ENCODE data around the gene IWS1. TPM values are rescaled to one million over a fixed set of nuclear protein-coding genes. Genes with fewer than 3 reads are reported as not detected.

Gene IWS1
- total and polyA plus RNA-seq, 9 of the 15 experiments (the other 6 are each of a cell fraction or from before 2014, with no cell fraction given): 20.8 to 67.2 (median 46.6) TPM

DNA sequence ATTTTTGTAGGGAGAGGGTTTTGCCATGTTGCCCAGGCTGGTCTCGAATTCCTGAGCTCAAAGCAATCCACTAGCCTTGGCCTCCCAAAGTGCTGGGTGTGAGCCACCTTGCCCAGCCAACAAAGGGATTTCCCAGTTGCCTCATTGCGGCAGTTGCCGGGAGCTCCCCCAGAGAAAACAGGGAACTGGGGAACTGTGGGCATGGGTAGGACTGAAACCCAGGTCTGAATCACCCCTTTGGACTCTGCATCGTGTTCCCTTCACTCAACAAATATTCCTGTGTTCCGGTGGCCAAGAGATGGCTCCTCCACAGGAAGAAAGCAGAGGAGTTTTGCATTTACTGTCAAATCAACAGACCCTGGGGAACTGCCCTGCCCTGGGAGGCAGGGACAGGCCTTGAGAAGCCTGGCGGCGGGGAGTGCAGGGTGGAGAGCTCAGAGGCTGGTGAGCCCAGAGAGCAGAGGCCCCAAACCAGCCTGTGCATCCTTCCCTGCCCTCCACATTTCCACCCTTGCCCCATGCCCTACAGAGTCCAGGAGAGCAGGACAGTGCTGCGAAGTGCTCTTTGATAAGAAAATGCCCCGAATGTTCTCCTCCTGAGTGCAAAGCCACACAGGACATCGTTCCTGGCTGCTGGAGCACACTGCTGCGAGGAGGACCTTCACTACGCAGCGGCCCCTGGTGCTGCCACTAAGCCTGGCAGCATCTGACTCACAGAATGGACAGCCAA, 34.1 kb upstream of the IWS1 start (continued):
- TF ChIP-seq NFIC (IDR thresholded peaks at IDR 0.05): no peak
- no peak for TF ChIP-seq EP300 (IDR thresholded peaks at IDR 0.05; ENCODE audit: low read length)
- TF ChIP-seq NFATC3 (IDR thresholded peaks at IDR 0.05): no peak
- no peak for TF ChIP-seq NR4A1 (CRISPR knock-in tag; IDR thresholded peaks at IDR 0.05)
- TF ChIP-seq NR4A1 (tag; IDR thresholded peaks at IDR 0.05): no peak
- TF ChIP-seq, protein P1, sequence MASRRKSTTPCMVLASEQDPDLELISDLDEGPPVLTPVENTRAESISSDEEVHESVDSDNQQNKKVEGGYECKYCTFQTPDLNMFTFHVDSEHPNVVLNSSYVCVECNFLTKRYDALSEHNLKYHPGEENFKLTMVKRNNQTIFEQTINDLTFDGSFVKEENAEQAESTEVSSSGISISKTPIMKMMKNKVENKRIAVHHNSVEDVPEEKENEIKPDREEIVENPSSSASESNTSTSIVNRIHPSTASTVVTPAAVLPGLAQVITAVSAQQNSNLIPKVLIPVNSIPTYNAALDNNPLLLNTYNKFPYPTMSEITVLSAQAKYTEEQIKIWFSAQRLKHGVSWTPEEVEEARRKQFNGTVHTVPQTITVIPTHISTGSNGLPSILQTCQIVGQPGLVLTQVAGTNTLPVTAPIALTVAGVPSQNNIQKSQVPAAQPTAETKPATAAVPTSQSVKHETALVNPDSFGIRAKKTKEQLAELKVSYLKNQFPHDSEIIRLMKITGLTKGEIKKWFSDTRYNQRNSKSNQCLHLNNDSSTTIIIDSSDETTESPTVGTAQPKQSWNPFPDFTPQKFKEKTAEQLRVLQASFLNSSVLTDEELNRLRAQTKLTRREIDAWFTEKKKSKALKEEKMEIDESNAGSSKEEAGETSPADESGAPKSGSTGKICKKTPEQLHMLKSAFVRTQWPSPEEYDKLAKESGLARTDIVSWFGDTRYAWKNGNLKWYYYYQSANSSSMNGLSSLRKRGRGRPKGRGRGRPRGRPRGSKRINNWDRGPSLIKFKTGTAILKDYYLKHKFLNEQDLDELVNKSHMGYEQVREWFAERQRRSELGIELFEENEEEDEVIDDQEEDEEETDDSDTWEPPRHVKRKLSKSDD (conservative IDR thresholded peaks at IDR 0.05; ENCODE audit: low read length): no peak
- TF ChIP-seq DPF2 (IDR thresholded peaks at IDR 0.05): no peak
- no peak for TF ChIP-seq ATF7 (IDR thresholded peaks at IDR 0.05)
- TF ChIP-seq ZNF76 (CRISPR knock-in tag; IDR thresholded peaks at IDR 0.05; ENCODE audit: borderline replicate concordance): no peak

DNA sequence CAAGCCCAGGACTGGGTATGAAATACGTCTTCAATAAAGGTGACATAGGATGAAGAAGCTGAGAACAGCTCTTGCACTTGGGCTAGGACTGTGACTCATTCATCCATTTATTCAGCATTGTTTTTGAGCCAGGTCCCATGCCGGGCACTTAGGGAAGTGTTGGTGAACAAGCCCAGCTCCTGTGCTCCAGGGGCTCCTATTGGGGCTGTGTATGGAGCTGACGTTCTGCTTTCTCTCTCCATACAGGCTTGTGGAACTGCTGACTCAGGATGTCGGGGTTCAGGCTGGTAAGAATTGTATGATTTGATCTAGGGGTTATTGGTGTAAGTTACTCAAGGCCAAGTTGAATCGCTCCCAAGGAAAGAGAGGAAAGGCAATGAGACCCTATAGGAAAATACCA, 33.2 kb upstream of the IWS1 start:
- FAIRE-seq: no peak
- Histone ChIP-seq H3K79me2 (ENCODE audit: control insufficient read depth, insufficient read depth, low read length) (no peaks in the 10 kb centered on the region), H3K4me3 (no peak overlapping the region), H4K20me1 (replicated peaks; ENCODE audit: control insufficient read depth, insufficient read depth, low read length) (no peaks in the 10 kb centered on the region), H3K27ac (ENCODE audit: extremely low read depth, low read depth, low read length) (no peak overlapping the region), H3K4me2 (ENCODE audit: insufficient read depth, low read length) (no peak overlapping the region), H3K9me1 (ENCODE audit: control insufficient read depth, insufficient read depth, low read length) (no peaks in the 10 kb centered on the region), H3K36me3 (ENCODE audit: control insufficient read depth, insufficient read depth, low read length) (no peaks in the 10 kb centered on the region), H3K9ac (ENCODE audit: insufficient read depth in 1 of 2, low read depth in 2 of 2, low read length in 2 of 2) (no peak overlapping the region), H3K9me3 (replicated peaks; ENCODE audit: control insufficient read depth, insufficient read depth, low read depth, low read length) (no peaks in the 10 kb centered on the region), H3K4me1 (replicated peaks in 1 of 2; ENCODE audit: control insufficient read depth in 2 of 2, insufficient read depth in 2 of 2, low read length in 2 of 2) (0 out of 5 replicates have a peak, but pooled peaks cover 0 to 3% of the 10 kb centered on the region in 2 experiments), H3K27me3 (ENCODE audit: control insufficient read depth in 2 of 2, insufficient read depth in 2 of 2, low read length in 2 of 2) (peaks cover 29 to 52% of the 10 kb centered on the region in 2 experiments), H2AFZ (ENCODE audit: low read depth, low read length) (no peak overlapping the region)
- DNase-seq (ENCODE audit: extremely low read depth in 1 of 4, low spot score in 3 of 4): no peak
- ChIA-PET CTCF (ENCODE audit: low intra/inter-chr PET ratio) (no interaction called here), POLR2A (interaction anchor here (0.7 to 1.2 kb wide), 3 partner anchors 11 to 20 kb away, joined by 3 to 4 read pairs (median 4); no protein-coding TSS in a partner anchor)
- WGBS (ENCODE audit: insufficient coverage, low coverage, missing lambda C conversion rate): 4% methylated on average over 5 of the region's 5 CpGs
- no TSS peak for BruUV-seq (replicated peaks)
- intact Hi-C loops (cut with micrococcal nuclease): no loop called here
- no peak for TF ChIP-seq NFE2 (IDR thresholded peaks at IDR 0.05; ENCODE audit: low read depth)
- TF ChIP-seq MAFG (tag; conservative IDR thresholded peaks at IDR 0.05): peak; percentile 79
- TF ChIP-seq CTBP1 (IDR thresholded peaks at IDR 0.05; ENCODE audit: borderline replicate concordance): no peak
- TF ChIP-seq NR2F6 (CRISPR knock-in tag; IDR thresholded peaks at IDR 0.05): no peak
- peak; percentile 70; the same call in 1 of the 2 replicates for TF ChIP-seq C11orf30 (IDR thresholded peaks at IDR 0.05; ENCODE audit: low read depth)
- no peak for TF ChIP-seq SMARCC2 (IDR thresholded peaks at IDR 0.05; ENCODE audit: low read depth)
- TF ChIP-seq KDM2B (CRISPR knock-in tag; IDR thresholded peaks at IDR 0.05): no peak
- TF ChIP-seq MAFF (IDR thresholded peaks at IDR 0.05; ENCODE audit: low read length): peak; percentile 72; the same call in 1 of the 2 replicates
- no peak for TF ChIP-seq CBFA2T2 (conservative IDR thresholded peaks at IDR 0.05)
- TF ChIP-seq CBFB (CRISPR knock-in tag; IDR thresholded peaks at IDR 0.05): no peak
- peak; percentile 80 for TF ChIP-seq ZNF316 (IDR thresholded peaks at IDR 0.05)
- peak; percentile 59 for TF ChIP-seq MAFK (IDR thresholded peaks at IDR 0.05; ENCODE audit: low read length)
- no peak for TF ChIP-seq FOS (IDR thresholded peaks at IDR 0.05; ENCODE audit: extremely low read depth, insufficient read length)
- in situ Hi-C loops (cut with MboI): no loop called here
- no peak for ATAC-seq
